GM18526 (cell line): Measurements from ENCODE around the gene ARNT2.

Experiments used
- POLR2A ChIP-seq: IDR thresholded peaks from 3 replicates; pipeline ENCODE4 v1.6.1; 2011; ENCODE audit not compliant: insufficient read length; ENCODE audit errors: extremely low read depth

ARNT2 gene

GRCh38 chr15:80604583-80605575 lies 200.7 kb downstream of the ARNT2 start:
- no peak for TF ChIP-seq POLR2A

- TF ChIP-seq POLR2A, result no peak
These were observed 201.5 kb downstream of the ARNT2 start for GRCh38 chr15:80605591-80606150.

- no peak for TF ChIP-seq POLR2A
These were observed 202.4 kb downstream of the ARNT2 start for GRCh38 chr15:80606511-80607071.

- no peak for TF ChIP-seq POLR2A
These were observed 203.3 kb downstream of the ARNT2 start for GRCh38 chr15:80607287-80607980.

GRCh38 chr15:80608688-80609087 lies 204.5 kb downstream of the ARNT2 start:
- no peak for TF ChIP-seq POLR2A

- TF ChIP-seq POLR2A, result no peak
These were observed 204.9 kb downstream of the ARNT2 start for GRCh38 chr15:80609091-80609490.

GRCh38 chr15:80609512-80609946 lies 205.3 kb downstream of the ARNT2 start:
- TF ChIP-seq POLR2A, result no peak

- no peak for TF ChIP-seq POLR2A
These were observed 207.4 kb downstream of the ARNT2 start for GRCh38 chr15:80611543-80612080.

GRCh38 chr15:80612118-80612823 lies 208.1 kb downstream of the ARNT2 start:
- TF ChIP-seq POLR2A, result no peak

GRCh38 chr15:80613762-80614365 lies 209.7 kb downstream of the ARNT2 start:
- TF ChIP-seq POLR2A, result no peak

- TF ChIP-seq POLR2A, result no peak
These were observed 210.7 kb downstream of the ARNT2 start for GRCh38 chr15:80614711-80615360.

GRCh38 chr15:80615361-80615736 lies 211.2 kb downstream of the ARNT2 start:
- TF ChIP-seq POLR2A, result no peak

GRCh38 chr15:80615783-80616391 lies 211.7 kb downstream of the ARNT2 start:
- no peak for TF ChIP-seq POLR2A
